ENCODE data around the gene OR2W3. TPM values are rescaled to one million over a fixed set of nuclear protein-coding genes. Genes with fewer than 3 reads are reported as not detected.

The OR2W3 gene
- total and polyA plus RNA-seq, 7 experiments from 2014 or later, result 0.31 to 0.83 TPM; not detected in 5

- intact Hi-C loops (cut with micrococcal nuclease), result loop anchor here in 1 of 2 donors (5.0 kb wide), 1 partner anchor 50 kb away; no protein-coding TSS in a partner anchor
- ATAC-seq, result peak; percentile 71
- peaks cover 43 to 70% (median 59%) of the 10 kb centered on the region in 5 donors for H3K27me3 Mint-ChIP-seq
- H3K4me1 Mint-ChIP-seq, result peaks cover 6 to 17% (median 11%) of the 10 kb centered on the region in 7 donors
- ChIA-PET POLR2A (interaction anchor here (0.6 kb wide), 1 partner anchor 86 kb away, joined by 3 read pairs; no protein-coding TSS in a partner anchor), CTCF (no interaction called here)
- Histone ChIP-seq H3K27me3 (ENCODE audit: control insufficient read depth in 2 of 2, insufficient read depth in 2 of 2, low read length in 2 of 2) (peaks cover 0 to 6% of the 10 kb centered on the region in 2 donors), H3K4me1 (ENCODE audit: control insufficient read depth in 2 of 2, insufficient read depth in 2 of 2, low read length in 2 of 2) (no peaks in the 10 kb centered on the region), H3K36me3 (ENCODE audit: control insufficient read depth in 2 of 3, insufficient read depth in 3 of 3, low read length in 3 of 3) (no peaks in the 10 kb centered on the region), H3K9me3 (ENCODE audit: control insufficient read depth in 2 of 3, low read length in 3 of 3) (no peaks in the 10 kb centered on the region), H3K4me3 (ENCODE audit: low read length) (peak within 1 kb of the TSS; percentile 13), H3K27ac (ENCODE audit: low read depth, low read length) (no peak within 1 kb of the TSS)
- DNase-seq, result peak in 6 of 9 donors; percentile 4 to 53 (median 10)
- peaks cover 0 to 1% (median 0%) of the 10 kb centered on the region in 11 donors for H3K9me3 Mint-ChIP-seq
- peak within 1 kb of the TSS; percentile 71 to 87 (median 80) for H3K4me3 Mint-ChIP-seq
- peak within 1 kb of the TSS in 4 of 9 donors; percentile 25 to 46 (median 36) for H3K27ac Mint-ChIP-seq
- no peaks in the 10 kb centered on the region for H3K36me3 Mint-ChIP-seq
Observed at GRCh38 chr1:247857069-247857984, 38.1 kb upstream of the OR2W3 start, which contains the start of gene TRIM58. TRIM58 (plus strand) TSS chr1:247857187; CDS start chr1:247857247, 60 bp downstream.

- H3K27ac ChIP-seq (ENCODE audit: low read depth, low read length), result no peak overlapping the region
- ChIA-PET CTCF (no interaction called here), POLR2A (interaction anchor here (0.6 kb wide), 1 partner anchor 87 kb away, joined by 3 read pairs; no protein-coding TSS in a partner anchor)
- Mint-ChIP-seq H3K36me3 (no peaks in the 10 kb centered on the region), H3K4me1 (peaks cover 6 to 17% (median 11%) of the 10 kb centered on the region in 7 donors), H3K27me3 (peaks cover 43 to 65% (median 55%) of the 10 kb centered on the region in 5 donors), H3K9me3 (peaks cover 0 to 1% (median 0%) of the 10 kb centered on the region in 11 donors), H3K4me3 (peak overlapping the region; percentile 71 to 87 (median 80)), H3K27ac (peak overlapping the region in 3 of 9 donors; percentile 25 to 46 (median 36))
- intact Hi-C loops (cut with micrococcal nuclease), result loop anchor here in 1 of 2 donors (5.0 kb wide), 1 partner anchor 49 kb away; no protein-coding TSS in a partner anchor
- H3K4me1 ChIP-seq (ENCODE audit: control insufficient read depth in 2 of 2, insufficient read depth in 2 of 2, low read length in 2 of 2), result no peaks in the 10 kb centered on the region
- peaks cover 0 to 6% of the 10 kb centered on the region in 2 donors for H3K27me3 ChIP-seq (ENCODE audit: control insufficient read depth in 2 of 2, insufficient read depth in 2 of 2, low read length in 2 of 2)
- H3K4me3 ChIP-seq (ENCODE audit: low read length), result peak overlapping the region; percentile 13
- H3K36me3 ChIP-seq (ENCODE audit: control insufficient read depth in 2 of 3, insufficient read depth in 3 of 3, low read length in 3 of 3), result no peaks in the 10 kb centered on the region
- DNase-seq (no peak), ATAC-seq (peak; percentile 15)
- no peaks in the 10 kb centered on the region for H3K9me3 ChIP-seq (ENCODE audit: control insufficient read depth in 2 of 3, low read length in 3 of 3)
Observed at GRCh38 chr1:247857985-247858619, 37.3 kb upstream of the OR2W3 start.

- H3K4me1 ChIP-seq (ENCODE audit: control insufficient read depth in 2 of 2, insufficient read depth in 2 of 2, low read length in 2 of 2), result no peaks in the 10 kb centered on the region
- peaks cover 21 to 51% (median 23%) of the 10 kb centered on the region in 5 donors for H3K27me3 Mint-ChIP-seq
- ChIA-PET POLR2A (no interaction called here), CTCF (no interaction called here)
- H3K36me3 Mint-ChIP-seq, result no peaks in the 10 kb centered on the region
- H3K9me3 Mint-ChIP-seq, result no peaks in the 10 kb centered on the region
- H3K27ac ChIP-seq (ENCODE audit: low read depth, low read length), result no peak overlapping the region
- H3K36me3 ChIP-seq (ENCODE audit: control insufficient read depth in 2 of 3, insufficient read depth in 3 of 3, low read length in 3 of 3), result no peaks in the 10 kb centered on the region
- peaks cover 0 to 6% of the 10 kb centered on the region in 2 donors for H3K27me3 ChIP-seq (ENCODE audit: control insufficient read depth in 2 of 2, insufficient read depth in 2 of 2, low read length in 2 of 2)
- intact Hi-C loops (cut with micrococcal nuclease), result no loop called here
- no peak overlapping the region for H3K27ac Mint-ChIP-seq
- no peak overlapping the region for H3K4me3 Mint-ChIP-seq
- peaks cover 5 to 8% (median 6%) of the 10 kb centered on the region in 7 donors for H3K4me1 Mint-ChIP-seq
- no peak for ATAC-seq
- H3K9me3 ChIP-seq (ENCODE audit: control insufficient read depth in 2 of 3, low read length in 3 of 3), result no peaks in the 10 kb centered on the region
- H3K4me3 ChIP-seq (ENCODE audit: low read length), result no peak overlapping the region
- no peak for DNase-seq
Observed at GRCh38 chr1:247862756-247863155, 32.6 kb upstream of the OR2W3 start.

- Mint-ChIP-seq H3K9me3 (peaks cover 0 to 4% (median 1%) of the 10 kb centered on the region in 11 donors), H3K27me3 (peaks cover 8 to 35% (median 12%) of the 10 kb centered on the region in 5 donors), H3K36me3 (peaks cover 0 to 2% (median 0%) of the 10 kb centered on the region in 5 donors), H3K27ac (peak overlapping the region in 1 of 9 donors; percentile 52), H3K4me1 (no peaks in the 10 kb centered on the region), H3K4me3 (peak overlapping the region in 1 of 10 donors; percentile 3)
- ATAC-seq (no peak), DNase-seq (no peak)
- H3K27me3 ChIP-seq (ENCODE audit: control insufficient read depth in 2 of 2, insufficient read depth in 2 of 2, low read length in 2 of 2), result no peaks in the 10 kb centered on the region
- POLR2A ChIA-PET, result no interaction called here
- H3K4me1 ChIP-seq (ENCODE audit: control insufficient read depth in 2 of 2, insufficient read depth in 2 of 2, low read length in 2 of 2), result no peaks in the 10 kb centered on the region
- intact Hi-C loops (cut with micrococcal nuclease), result no loop called here
- no peaks in the 10 kb centered on the region for H3K9me3 ChIP-seq (ENCODE audit: control insufficient read depth in 2 of 3, low read length in 3 of 3)
- H3K4me3 ChIP-seq (ENCODE audit: low read length), result no peak overlapping the region
- CTCF ChIA-PET, result no interaction called here
- H3K36me3 ChIP-seq (ENCODE audit: control insufficient read depth in 2 of 3, insufficient read depth in 3 of 3, low read length in 3 of 3), result no peaks in the 10 kb centered on the region
- no peak overlapping the region for H3K27ac ChIP-seq (ENCODE audit: low read depth, low read length)
Observed at GRCh38 chr1:247864644-247865043, 30.7 kb upstream of the OR2W3 start.

GRCh38 chr1:247865416-247865815, 30.0 kb upstream of the OR2W3 start:
- DNase-seq (no peak), ATAC-seq (no peak)
- ChIA-PET CTCF (no interaction called here), POLR2A (no interaction called here)
- Mint-ChIP-seq H3K27me3 (peaks cover 6 to 34% (median 8%) of the 10 kb centered on the region in 5 donors), H3K36me3 (peaks cover 0 to 4% (median 0%) of the 10 kb centered on the region in 5 donors), H3K9me3 (peaks cover 0 to 6% (median 2%) of the 10 kb centered on the region in 11 donors), H3K4me1 (no peaks in the 10 kb centered on the region), H3K4me3 (no peak overlapping the region), H3K27ac (no peak overlapping the region)
- no peaks in the 10 kb centered on the region for H3K27me3 ChIP-seq (ENCODE audit: control insufficient read depth in 2 of 2, insufficient read depth in 2 of 2, low read length in 2 of 2)
- H3K27ac ChIP-seq (ENCODE audit: low read depth, low read length), result no peak overlapping the region
- no peaks in the 10 kb centered on the region for H3K36me3 ChIP-seq (ENCODE audit: control insufficient read depth in 2 of 3, insufficient read depth in 3 of 3, low read length in 3 of 3)
- H3K9me3 ChIP-seq (ENCODE audit: control insufficient read depth in 2 of 3, low read length in 3 of 3), result no peaks in the 10 kb centered on the region
- intact Hi-C loops (cut with micrococcal nuclease), result no loop called here
- H3K4me3 ChIP-seq (ENCODE audit: low read length), result no peak overlapping the region
- no peaks in the 10 kb centered on the region for H3K4me1 ChIP-seq (ENCODE audit: control insufficient read depth in 2 of 2, insufficient read depth in 2 of 2, low read length in 2 of 2)

GRCh38 chr1:247883346-247883745, 12.0 kb upstream of the OR2W3 start:
- intact Hi-C loops (cut with micrococcal nuclease), result no loop called here
- Histone ChIP-seq H3K27me3 (ENCODE audit: control insufficient read depth in 2 of 2, insufficient read depth in 2 of 2, low read length in 2 of 2) (no peaks in the 10 kb centered on the region), H3K9me3 (ENCODE audit: control insufficient read depth in 2 of 3, low read length in 3 of 3) (no peaks in the 10 kb centered on the region), H3K36me3 (ENCODE audit: control insufficient read depth in 2 of 3, insufficient read depth in 3 of 3, low read length in 3 of 3) (no peaks in the 10 kb centered on the region), H3K4me1 (ENCODE audit: control insufficient read depth in 2 of 2, insufficient read depth in 2 of 2, low read length in 2 of 2) (no peaks in the 10 kb centered on the region), H3K4me3 (ENCODE audit: low read length) (no peak overlapping the region), H3K27ac (ENCODE audit: low read depth, low read length) (no peak overlapping the region)
- H3K4me1 Mint-ChIP-seq, result no peaks in the 10 kb centered on the region
- no peak for ATAC-seq
- H3K27me3 Mint-ChIP-seq, result peaks cover 0 to 13% (median 3%) of the 10 kb centered on the region in 5 donors
- no peak overlapping the region for H3K4me3 Mint-ChIP-seq
- no peaks in the 10 kb centered on the region for H3K36me3 Mint-ChIP-seq
- ChIA-PET CTCF (no interaction called here), POLR2A (interaction anchor here (0.7 kb wide), 1 partner anchor 785 kb away, joined by 10 read pairs; no protein-coding TSS in a partner anchor)
- DNase-seq, result no peak
- H3K27ac Mint-ChIP-seq, result no peak overlapping the region
- no peaks in the 10 kb centered on the region for H3K9me3 Mint-ChIP-seq

All from naive thymus-derived CD4-positive, alpha-beta T cell (primary cell).